HCT116 (cell line): Measurements from ENCODE around the gene DIP2A. TPM values are rescaled to one million over a fixed set of nuclear protein-coding genes. Genes with fewer than 3 reads are reported as not detected.

ENCODE experiments used
- ATAC-seq: fragments of 200-7000 bp; cut with Tn5 transposase; 2 replicates; pipeline ENCODE4 v1.9.1; 2020; ENCODE audit warnings: mild to moderate bottlenecking, moderate library complexity
- BruUV-seq: library from RNA; stranded (reverse); fragments of 400-500 nt; replicated peaks from 2 replicates; lab custom pipeline; 2021; lab: Mats Ljungman, UMichigan
- CTCF ChIA-PET: fragments of 300-600 bp; sonication (Branson Sonifier 250); formaldehyde crosslinking; loops from one replicate; lab custom pipeline; 2021; ENCODE audit warnings: antibody characterized with exemption; lab: Charles Lee
- POLR2A ChIA-PET: fragments of 300-600, 350-600 bp; sonication (Branson Sonifier 250); formaldehyde crosslinking; loops from one replicate; lab custom pipeline; 2021; ENCODE audit warnings: antibody characterized with exemption; lab: Charles Lee
- RAD21 ChIA-PET, 2 experiments: fragments of 300-600 bp; sonication (Branson Sonifier 250); formaldehyde crosslinking; loops; one replicate each; lab custom pipeline; 2023; ENCODE audit warnings: low total read pairs in 2 of 2; ENCODE audit not compliant: uncharacterized antibody in 2 of 2, unreplicated experiment in 2 of 2, low non-redundant PET in 1 of 2; lab: Charles Lee
- DNase-seq: peaks from one replicate; pipeline ENCODE4 v3.0.0-alpha.2; 2010; ENCODE audit warnings: low read depth, low spot score
- H2AFZ ChIP-seq: fragments of 200-600 bp; shearing (Covaris generic), sonication (generic); 2 replicates; pipeline ENCODE4 v1.6.1; 2017; ENCODE audit warnings: low read depth, mixed run types, mixed read lengths, antibody characterized with exemption, low read length; ENCODE audit not compliant: poor library complexity, severe bottlenecking
- H3K27ac ChIP-seq: 2 replicates; pipeline ENCODE4 v1.5.1; 2012; ENCODE audit warnings: low read depth, low read length
- H3K27me3 ChIP-seq: fragments of 200-600 bp; sonication (generic); 2 replicates; pipeline ENCODE4 v1.6.1; 2016; ENCODE audit warnings: mixed run types, low read length, mixed read lengths; ENCODE audit not compliant: insufficient read depth
- H3K36me3 ChIP-seq, 2 experiments: fragments of 200-500 bp in 1 of 2; fragments of 200-600 bp in 1 of 2; sonication (Bioruptor generic) in 1 of 2; sonication (generic) in 1 of 2; 2 replicates each; pipeline versions ENCODE4 v1.5.1 to v1.6.1; 2014 to 2016; ENCODE audit warnings: low read length in 2 of 2, inconsistent platforms in 1 of 2, mixed read lengths in 1 of 2, mixed run types in 1 of 2; ENCODE audit not compliant: insufficient read depth in 2 of 2, control insufficient read depth in 1 of 2
- H3K4me1 ChIP-seq, 2 experiments: fragments of 200-600 bp in 1 of 2; sonication (generic) in 1 of 2; 2 replicates each; pipeline versions ENCODE4 v1.5.1 to v1.6.1; 2012 to 2017; ENCODE audit warnings: low read length in 2 of 2, inconsistent platforms in 1 of 2, mild to moderate bottlenecking in 1 of 2, mixed read lengths in 1 of 2, mixed run types in 1 of 2, moderate library complexity in 1 of 2; ENCODE audit not compliant: insufficient read depth in 2 of 2, control insufficient read depth in 1 of 2
- H3K4me2 ChIP-seq: fragments of 200-600 bp; sonication (generic); 2 replicates; pipeline ENCODE4 v1.6.1; 2017; ENCODE audit warnings: mixed run types, low read length, mixed read lengths
- H3K4me3 ChIP-seq, 2 experiments: fragments of 200-600 bp in 1 of 2; sonication (generic) in 1 of 2; replicated peaks in 1 of 2; 2 replicates each; pipeline ENCODE4 v1.5.1; 2011 to 2016; ENCODE audit warnings: low read length in 2 of 2, control low read depth in 1 of 2, low read depth in 1 of 2, mild to moderate bottlenecking in 1 of 2, mixed read lengths in 1 of 2, mixed run types in 1 of 2
- H3K79me2 ChIP-seq: fragments of 200-600 bp; sonication (generic); 2 replicates; pipeline ENCODE4 v1.6.1; 2017; ENCODE audit warnings: mild to moderate bottlenecking, mixed run types, low read length, moderate library complexity, mixed read lengths; ENCODE audit not compliant: insufficient read depth
- H3K9ac ChIP-seq: fragments of 200-600 bp; sonication (generic); 2 replicates; pipeline ENCODE4 v1.6.1; 2016; ENCODE audit warnings: low read length, mixed read lengths
- H3K9me2 ChIP-seq: fragments of 200-600 bp; sonication (generic), shearing (Covaris generic); 2 replicates; pipeline ENCODE4 v1.6.1; 2017; ENCODE audit warnings: mixed run types, mild to moderate bottlenecking, moderate library complexity; ENCODE audit not compliant: insufficient read depth
- H3K9me3 ChIP-seq, 2 experiments: fragments of 200-500 bp in 1 of 2; fragments of 200-600 bp in 1 of 2; sonication (Bioruptor generic) in 1 of 2; sonication (generic) in 1 of 2; 2 replicates each; pipeline ENCODE4 v1.6.1; 2014 to 2017; ENCODE audit warnings: low read length in 2 of 2, mixed read lengths in 2 of 2, inconsistent platforms in 1 of 2, low read depth in 1 of 2, mild to moderate bottlenecking in 1 of 2, mixed run types in 1 of 2, moderate library complexity in 1 of 2; ENCODE audit not compliant: control insufficient read depth in 1 of 2, insufficient read depth in 1 of 2
- H4K20me1 ChIP-seq: fragments of 200-600 bp; sonication (generic), shearing (Covaris generic); 2 replicates; pipeline ENCODE4 v1.6.1; 2017; ENCODE audit warnings: mixed run types, mild to moderate bottlenecking, moderate library complexity; ENCODE audit not compliant: insufficient read depth
- CBX3 ChIP-seq: IDR thresholded peaks from 2 replicates; pipeline ENCODE4 v1.6.1; 2012; ENCODE audit warnings: low read depth
- CEBPB ChIP-seq: IDR thresholded peaks from 2 replicates; pipeline ENCODE4 v1.6.1; 2012; ENCODE audit warnings: low read depth
- EGR1 ChIP-seq: IDR thresholded peaks from 2 replicates; pipeline ENCODE4 v1.6.1; 2012; ENCODE audit warnings: low read depth
- ELF1 ChIP-seq: IDR thresholded peaks from 2 replicates; pipeline ENCODE4 v1.6.1; 2012; ENCODE audit warnings: low read depth, borderline replicate concordance
- EZH2 ChIP-seq: fragments of 200-600 bp; sonication (generic); IDR thresholded peaks from 2 replicates; pipeline ENCODE4 v1.6.1; 2017; ENCODE audit warnings: antibody characterized with exemption, mixed run types
- EZH2phosphoT487 ChIP-seq: fragments of 200-600 bp; IDR thresholded peaks from 2 replicates; pipeline ENCODE4 v1.6.1; 2018; ENCODE audit warnings: antibody characterized with exemption, borderline replicate concordance
- FOSL1 ChIP-seq: IDR thresholded peaks from 2 replicates; pipeline ENCODE4 v1.6.1; 2012; ENCODE audit warnings: low read depth
- POLR2A ChIP-seq: IDR thresholded peaks from 2 replicates; pipeline ENCODE4 v1.7.0; 2011; ENCODE audit warnings: borderline replicate concordance; ENCODE audit not compliant: insufficient read depth, insufficient read length; ENCODE audit errors: extremely low read depth
- POLR2AphosphoS5 ChIP-seq: IDR thresholded peaks from 2 replicates; pipeline ENCODE4 v1.6.1; 2011; ENCODE audit warnings: mild to moderate bottlenecking, low read depth, low read length, moderate library complexity
- RAD21 ChIP-seq: IDR thresholded peaks from 2 replicates; pipeline ENCODE4 v1.6.1; 2012; ENCODE audit warnings: low read depth, mild to moderate bottlenecking
- REST ChIP-seq: IDR thresholded peaks from 2 replicates; pipeline ENCODE4 v1.6.1; 2012; ENCODE audit warnings: low read depth
- SIN3A ChIP-seq: IDR thresholded peaks from 2 replicates; pipeline ENCODE4 v1.6.1; 2012; ENCODE audit warnings: low read depth
- SRF ChIP-seq: IDR thresholded peaks from 2 replicates; pipeline ENCODE4 v1.6.1; 2012; ENCODE audit warnings: low read depth
- TCF7L2 ChIP-seq: IDR thresholded peaks from 2 replicates; pipeline ENCODE4 v1.7.0; 2011; ENCODE audit warnings: borderline replicate concordance, inconsistent platforms; ENCODE audit not compliant: insufficient read depth, insufficient read length; ENCODE audit errors: extremely low read depth
- YY1 ChIP-seq: IDR thresholded peaks from 2 replicates; pipeline ENCODE4 v1.6.1; 2011; ENCODE audit warnings: low read length, low read depth, moderate library complexity, mild to moderate bottlenecking; ENCODE audit not compliant: insufficient replicate concordance; ENCODE audit errors: extremely low read depth
- ZBTB33 ChIP-seq: IDR thresholded peaks from 2 replicates; pipeline ENCODE4 v1.6.1; 2011; ENCODE audit warnings: mild to moderate bottlenecking, low read length, moderate library complexity; ENCODE audit not compliant: insufficient replicate concordance; ENCODE audit errors: extremely low read depth
- ZNF274 ChIP-seq: fragments of 200-500 bp; sonication (Bioruptor generic); IDR thresholded peaks from 2 replicates; pipeline ENCODE4 v1.6.1; 2014; ENCODE audit warnings: mild to moderate bottlenecking, low read depth, low read length, inconsistent platforms
- intact Hi-C: fragments of 100-400 bp; cut with micrococcal nuclease; formaldehyde crosslinking; loops from 2 replicates; pipeline ENCODE4 v1.10.0; 2022
- total RNA-seq: library from RNA; stranded (reverse); gene quantifications from one replicate; pipeline ENCODE4 v1.2.1, GENCODE V29; 2021; ENCODE audit not compliant: unreplicated experiment
- TF ChIP-seq, protein P1 (sequence below): IDR thresholded peaks from 2 replicates; pipeline ENCODE4 v1.6.1; 2012
- TF ChIP-seq, protein P2 (sequence below), 3 experiments: fragments of 200-600 bp in 1 of 3; sonication (generic) in 1 of 3; IDR thresholded peaks in 2 of 3; conservative IDR thresholded peaks in 1 of 3; 2 replicates each; pipeline ENCODE4 v1.5.1; 2012 to 2017; ENCODE audit warnings: low read depth in 2 of 3, low read length in 2 of 3, antibody characterized with exemption in 1 of 3, borderline replicate concordance in 1 of 3, control low read depth in 1 of 3, mild to moderate bottlenecking in 1 of 3, mixed read lengths in 1 of 3, mixed run types in 1 of 3, moderate library complexity in 1 of 3; ENCODE audit not compliant: insufficient read depth in 1 of 3

The DIP2A gene
- total RNA-seq, 1 experiment from 2014 or later = 39.9 TPM

- POLR2A ChIA-PET = no interaction called here
These were observed 60.4 kb downstream of the DIP2A start for GRCh38 chr21:46518983-46519583.

More at GRCh38 chr21:46518983-46519583, 60.4 kb downstream of the DIP2A start:
- Histone ChIP-seq H3K4me2 (no peak overlapping the region), H2AFZ (no peak overlapping the region), H3K27me3 (no peaks in the 10 kb centered on the region), H3K4me1 (no peaks in the 10 kb centered on the region), H3K4me3 (no peak overlapping the region), H3K79me2 (no peaks in the 10 kb centered on the region), H4K20me1 (no peaks in the 10 kb centered on the region), H3K9ac (no peak overlapping the region), H3K9me3 (no peaks in the 10 kb centered on the region), H3K36me3 (peaks cover 0 to 8% of the 10 kb centered on the region in 2 experiments; a peak in 1 of 4 replicates), H3K9me2 (no peaks in the 10 kb centered on the region), H3K27ac (no peak overlapping the region)
- intact Hi-C loops = no loop called here
- ATAC-seq = no peak
- no TSS peak for BruUV-seq
- DNase-seq = no peak
- TF ChIP-seq POLR2A (no peak), YY1 (no peak), ZNF274 (no peak), TCF7L2 (no peak), EZH2 (no peak), SRF (no peak), POLR2AphosphoS5 (no peak), SIN3A (no peak), CEBPB (no peak), ELF1 (no peak), REST (no peak), EGR1 (no peak), FOSL1 (no peak), EZH2phosphoT487 (no peak), CBX3 (no peak), ZBTB33 (no peak), RAD21 (no peak)
- TF ChIP-seq, protein P1, sequence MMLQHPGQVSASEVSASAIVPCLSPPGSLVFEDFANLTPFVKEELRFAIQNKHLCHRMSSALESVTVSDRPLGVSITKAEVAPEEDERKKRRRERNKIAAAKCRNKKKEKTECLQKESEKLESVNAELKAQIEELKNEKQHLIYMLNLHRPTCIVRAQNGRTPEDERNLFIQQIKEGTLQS = no peak
- TF ChIP-seq, protein P2, sequence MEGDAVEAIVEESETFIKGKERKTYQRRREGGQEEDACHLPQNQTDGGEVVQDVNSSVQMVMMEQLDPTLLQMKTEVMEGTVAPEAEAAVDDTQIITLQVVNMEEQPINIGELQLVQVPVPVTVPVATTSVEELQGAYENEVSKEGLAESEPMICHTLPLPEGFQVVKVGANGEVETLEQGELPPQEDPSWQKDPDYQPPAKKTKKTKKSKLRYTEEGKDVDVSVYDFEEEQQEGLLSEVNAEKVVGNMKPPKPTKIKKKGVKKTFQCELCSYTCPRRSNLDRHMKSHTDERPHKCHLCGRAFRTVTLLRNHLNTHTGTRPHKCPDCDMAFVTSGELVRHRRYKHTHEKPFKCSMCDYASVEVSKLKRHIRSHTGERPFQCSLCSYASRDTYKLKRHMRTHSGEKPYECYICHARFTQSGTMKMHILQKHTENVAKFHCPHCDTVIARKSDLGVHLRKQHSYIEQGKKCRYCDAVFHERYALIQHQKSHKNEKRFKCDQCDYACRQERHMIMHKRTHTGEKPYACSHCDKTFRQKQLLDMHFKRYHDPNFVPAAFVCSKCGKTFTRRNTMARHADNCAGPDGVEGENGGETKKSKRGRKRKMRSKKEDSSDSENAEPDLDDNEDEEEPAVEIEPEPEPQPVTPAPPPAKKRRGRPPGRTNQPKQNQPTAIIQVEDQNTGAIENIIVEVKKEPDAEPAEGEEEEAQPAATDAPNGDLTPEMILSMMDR (IDR thresholded peaks at IDR 0.05 in 2 of 3, conservative IDR thresholded peaks at IDR 0.05 in 1 of 3; ENCODE audit: borderline replicate concordance in 1 of 3, insufficient read depth in 1 of 3, low read depth in 2 of 3, low read length in 2 of 3) = no peak
- RAD21 ChIA-PET = no interaction called here
- CTCF ChIA-PET = no interaction called here
